Brain pericyte (primary cell): ENCODE data around the gene ATP12A.
"Not testable (repeated sequence)": the region's sequence is repeated elsewhere in the genome, so short reads cannot be mapped to it uniquely, and the experiment has no call there.

Experiments used
- DNase-seq: peaks from one replicate; pipeline ENCODE4 v3.0.0-alpha.2; 2012; ENCODE audit warnings: low read depth, low spot score

Gene ATP12A

GRCh38 chr13:24730873-24731567, 50.8 kb downstream of the ATP12A start:
- not testable (repeated sequence) for DNase-seq

DNA sequence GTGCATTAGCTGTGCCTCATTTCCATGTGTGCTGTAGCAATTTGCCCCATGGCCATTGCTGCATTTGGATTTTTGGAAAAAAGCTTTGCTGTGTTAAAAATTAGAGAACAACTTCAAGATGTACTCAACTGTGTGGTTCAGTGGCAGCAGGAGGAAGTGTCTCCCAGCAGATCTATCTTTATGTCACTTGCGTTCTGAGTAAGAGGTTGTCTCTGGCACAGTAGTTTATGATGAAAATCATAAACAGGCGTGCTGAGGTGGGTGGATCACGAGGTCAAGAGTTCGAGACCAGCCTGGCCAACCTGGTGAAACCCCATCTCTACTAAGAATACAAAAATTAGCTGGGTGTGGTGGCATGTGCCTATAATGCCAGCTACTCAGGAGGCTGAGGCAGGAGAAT, 54.7 kb downstream of the ATP12A start:
- DNase-seq: no peak

GRCh38 chr13:24737042-24737441, 56.8 kb downstream of the ATP12A start:
- DNase-seq: no peak

- DNase-seq: no peak
These were observed 58.2 kb downstream of the ATP12A start for GRCh38 chr13:24738366-24738847.

- DNase-seq: no peak
These were observed 60.0 kb downstream of the ATP12A start for GRCh38 chr13:24740014-24740890.

GRCh38 chr13:24741016-24741662, 60.9 kb downstream of the ATP12A start:
- DNase-seq: no peak

GRCh38 chr13:24741791-24742190, 61.6 kb downstream of the ATP12A start:
- DNase-seq: no peak

GRCh38 chr13:24742294-24742693, 62.1 kb downstream of the ATP12A start:
- DNase-seq: no peak

- DNase-seq: no peak
These were observed 62.8 kb downstream of the ATP12A start for GRCh38 chr13:24742977-24743376.

DNA sequence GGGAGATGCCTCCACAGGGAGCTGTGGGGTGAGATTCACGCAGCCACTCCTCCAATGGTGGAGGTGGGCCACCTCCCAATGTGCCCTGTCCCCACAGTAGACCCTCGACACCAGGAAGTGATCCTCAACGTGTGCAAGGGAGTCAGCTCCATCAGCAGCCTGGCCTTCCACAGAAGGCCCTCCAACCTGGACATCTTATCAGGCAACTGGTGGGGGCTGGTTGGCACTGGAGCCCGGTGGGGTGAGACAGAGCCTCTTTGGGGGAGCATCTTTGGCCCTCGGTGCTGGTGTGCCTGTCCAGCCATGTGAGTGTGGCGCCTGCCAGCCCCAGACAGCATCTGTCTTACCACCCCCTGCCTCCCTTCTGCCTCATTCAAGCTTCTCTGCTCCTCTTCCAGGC, 64.0 kb downstream of the ATP12A start:
- DNase-seq: no peak

- no peak for DNase-seq
These were observed 65.3 kb downstream of the ATP12A start for GRCh38 chr13:24745516-24745860.

- no peak for DNase-seq
These were observed 65.8 kb downstream of the ATP12A start for GRCh38 chr13:24745861-24746617.

DNA sequence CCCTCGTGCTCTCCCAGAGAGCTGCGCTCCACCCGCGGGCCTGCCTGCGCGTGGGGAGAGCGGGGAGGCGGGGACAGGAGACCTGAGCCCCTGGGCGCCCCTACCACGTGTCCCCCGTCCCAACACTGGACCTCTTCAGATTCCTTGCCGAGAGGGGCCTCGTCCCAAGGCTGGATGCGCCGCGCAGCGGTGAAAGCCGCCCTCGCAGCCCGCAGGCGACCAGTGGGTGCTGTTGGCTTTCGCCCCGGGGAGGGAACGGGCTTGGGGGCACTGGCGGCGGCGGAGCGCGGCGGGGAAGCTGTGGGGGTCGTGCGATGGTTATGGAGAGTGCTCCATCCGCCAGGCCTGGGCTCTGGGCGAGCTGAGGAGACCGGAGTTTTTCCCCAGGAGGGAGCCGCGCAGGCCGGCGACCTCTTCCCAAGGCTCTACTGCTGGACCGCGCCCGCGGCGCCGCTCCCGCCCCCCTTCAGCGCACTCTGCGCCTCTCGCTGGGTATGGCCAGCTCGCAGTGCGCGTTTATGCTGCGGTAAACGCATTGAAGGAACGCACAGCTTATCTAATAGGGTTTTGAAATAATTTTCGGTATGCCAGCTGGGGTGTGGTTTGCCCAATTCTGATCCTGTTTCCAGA, 66.5 kb downstream of the ATP12A start:
- DNase-seq: no peak

DNA sequence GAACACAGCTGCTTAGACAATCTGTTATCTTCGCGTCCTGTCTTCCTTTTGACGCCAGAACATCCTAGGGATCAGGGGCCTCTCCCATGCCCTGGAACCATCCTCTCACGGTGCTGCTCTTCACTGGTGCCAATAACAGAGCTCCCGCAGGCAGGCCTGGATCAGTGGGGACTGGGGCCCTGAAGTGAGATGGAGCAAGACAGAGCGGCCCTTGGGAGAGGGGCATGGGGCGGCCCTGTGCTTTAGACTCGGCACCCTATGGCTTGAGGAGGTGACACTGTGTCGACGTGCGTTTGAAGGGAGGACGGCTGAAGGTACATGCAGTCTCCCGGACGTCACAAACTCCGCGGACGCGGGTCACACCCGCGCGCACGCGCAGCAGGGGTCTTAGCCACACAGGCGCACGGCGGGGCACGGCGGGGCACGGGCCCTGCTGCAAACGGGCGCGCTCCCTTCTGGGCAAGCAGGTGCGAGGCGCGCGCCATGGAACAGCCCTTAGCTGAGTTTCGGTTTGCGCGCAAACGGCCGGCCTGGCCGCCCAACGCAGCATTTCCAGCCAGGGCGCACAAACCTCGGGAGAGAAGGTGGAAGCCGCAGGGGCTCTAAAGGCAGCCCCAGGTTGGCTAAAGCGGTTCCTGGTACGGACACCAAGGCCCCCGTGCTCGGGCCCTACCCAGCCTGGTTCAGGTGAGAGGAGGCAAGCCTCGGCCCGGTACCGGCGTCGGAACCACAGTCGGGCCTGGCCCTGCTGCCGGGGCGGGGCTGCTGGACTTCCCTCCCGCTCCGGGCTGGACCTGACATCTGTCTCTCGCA, 67.2 kb downstream of the ATP12A start:
- no peak for DNase-seq

GRCh38 chr13:24748061-24748400, 67.8 kb downstream of the ATP12A start:
- DNase-seq: no peak

DNA sequence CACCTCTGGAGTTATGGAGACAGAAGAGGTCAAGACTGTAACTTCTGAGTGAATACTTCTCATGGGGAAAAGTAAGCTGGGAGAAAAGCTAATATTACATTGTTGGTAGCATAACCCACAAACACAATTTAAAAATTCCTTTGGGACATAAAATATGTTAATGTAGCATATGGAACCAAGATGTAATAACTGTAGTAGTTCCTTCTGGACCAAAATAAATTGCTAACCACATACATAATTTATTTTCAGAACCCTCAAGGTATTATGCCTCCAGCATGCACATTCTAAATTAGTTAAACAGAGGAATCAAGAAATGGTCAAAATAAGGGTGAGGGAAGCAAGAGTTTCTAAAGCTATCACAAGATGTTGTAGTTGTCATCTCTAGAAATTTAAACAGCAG, 79.0 kb downstream of the ATP12A start:
- no peak for DNase-seq
